Measurements from ENCODE around the gene INO80D.

- TF ChIP-seq CTCF (IDR thresholded peaks at IDR 0.05) (no peak), POLR2A (IDR thresholded peaks at IDR 0.05) (no peak), EP300 (IDR thresholded peaks at IDR 0.05) (no peak)
Observed at GRCh38 chr2:206031950-206032567, 53.9 kb downstream of the INO80D start.
